Retina (tissue), 1 donor: ENCODE results near the gene NUCB1.
A peak's percentile ranks its signal among the peaks of the same experiment; 100 is the strongest.
"Not testable (repeated sequence)": the region's sequence is repeated elsewhere in the genome, so short reads cannot be mapped to it uniquely, and the experiment has no call there.

Experiments
- DNase-seq: peaks from one replicate; pipeline ENCODE4 v3.0.0-alpha.2; 2016

The NUCB1 gene

GRCh38 chr19:48899781-48900476 lies at the start of gene NUCB1:
Gene NUCB1 (plus strand): TSS chr19:48900312. CDS start chr19:48900797, 485 bp downstream.
- peak; percentile 96 for DNase-seq

GRCh38 chr19:48852292-48852691 lies 47.8 kb upstream of the NUCB1 start:
- DNase-seq = no peak

- DNase-seq = no peak
Measured at GRCh38 chr19:48853483-48853882, 46.6 kb upstream of the NUCB1 start.

GRCh38 chr19:48854103-48854502 lies 46.0 kb upstream of the NUCB1 start:
- no peak for DNase-seq

GRCh38 chr19:48856921-48857320 lies 43.2 kb upstream of the NUCB1 start:
- DNase-seq = no peak

- no peak for DNase-seq
Measured at GRCh38 chr19:48858984-48859710, 41.0 kb upstream of the NUCB1 start.

- no peak for DNase-seq
Measured at GRCh38 chr19:48859711-48860572, 40.2 kb upstream of the NUCB1 start.

GRCh38 chr19:48861313-48861712 lies 38.8 kb upstream of the NUCB1 start:
- no peak for DNase-seq

- no peak for DNase-seq
Measured at GRCh38 chr19:48862827-48863226, 37.3 kb upstream of the NUCB1 start.

GRCh38 chr19:48866692-48867091 lies 33.4 kb upstream of the NUCB1 start:
- DNase-seq = no peak

- DNase-seq = no peak
Measured at GRCh38 chr19:48867123-48867745, 32.9 kb upstream of the NUCB1 start.

GRCh38 chr19:48867746-48868113 lies 32.4 kb upstream of the NUCB1 start:
- no peak for DNase-seq

GRCh38 chr19:48868114-48868886 lies 31.8 kb upstream of the NUCB1 start, which contains the start of gene PLEKHA4:
Gene PLEKHA4 (minus strand): TSS chr19:48868617. CDS start chr19:48867620, 997 bp downstream.
- no peak for DNase-seq

GRCh38 chr19:48870048-48870447 lies 30.1 kb upstream of the NUCB1 start:
- DNase-seq = no peak

GRCh38 chr19:48871471-48872181 lies 28.5 kb upstream of the NUCB1 start:
- not testable (repeated sequence) for DNase-seq

GRCh38 chr19:48872182-48872883 lies 27.8 kb upstream of the NUCB1 start, which contains the start of gene PPP1R15A:
Gene PPP1R15A (plus strand): TSS chr19:48872421. CDS start chr19:48873234, 813 bp downstream.
- peak; percentile 99 for DNase-seq

- peak; percentile 74 for DNase-seq
Measured at GRCh38 chr19:48872884-48873475, 27.1 kb upstream of the NUCB1 start.

- no peak for DNase-seq
Measured at GRCh38 chr19:48873476-48874302, 26.4 kb upstream of the NUCB1 start.
